HG03460 (cell line): ENCODE data around the gene PTPRN2.
"Not testable (repeated sequence)": the region's sequence is repeated elsewhere in the genome, so short reads cannot be mapped to it uniquely, and the experiment has no call there.

Experiments
- ATAC-seq: cut with Tn5 transposase; IDR thresholded peaks from one replicate; pipeline ENCODE4 v1.9.1; 2021; ENCODE audit not compliant: unreplicated experiment

Gene PTPRN2

GRCh38 chr7:158390460-158390859 lies 197.2 kb downstream of the PTPRN2 start:
- ATAC-seq, result no peak

GRCh38 chr7:158389514-158390425 lies 197.9 kb downstream of the PTPRN2 start:
- ATAC-seq, result no peak

DNA sequence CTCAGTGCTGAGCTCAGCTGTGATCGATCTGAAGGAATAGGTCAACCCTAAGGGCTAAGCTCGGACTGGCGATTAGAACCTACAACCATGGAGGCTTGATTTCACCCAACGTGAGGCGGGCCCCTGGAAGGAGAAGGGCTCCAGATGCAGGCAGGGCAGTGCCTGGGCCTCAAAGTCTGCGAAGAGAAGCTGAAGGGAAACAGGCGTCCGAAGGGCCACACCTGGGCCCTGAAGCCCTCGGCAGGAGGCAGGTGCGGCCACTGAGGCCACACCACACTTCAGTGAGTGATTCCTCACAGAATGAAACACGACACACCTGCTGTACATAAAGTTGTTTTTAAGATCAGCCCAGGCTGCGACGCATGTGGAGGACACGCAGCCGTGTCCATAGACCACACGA lies 198.7 kb downstream of the PTPRN2 start:
- no peak for ATAC-seq

- ATAC-seq, result no peak
Measured at GRCh38 chr7:158388072-158388471, 199.6 kb downstream of the PTPRN2 start.

DNA sequence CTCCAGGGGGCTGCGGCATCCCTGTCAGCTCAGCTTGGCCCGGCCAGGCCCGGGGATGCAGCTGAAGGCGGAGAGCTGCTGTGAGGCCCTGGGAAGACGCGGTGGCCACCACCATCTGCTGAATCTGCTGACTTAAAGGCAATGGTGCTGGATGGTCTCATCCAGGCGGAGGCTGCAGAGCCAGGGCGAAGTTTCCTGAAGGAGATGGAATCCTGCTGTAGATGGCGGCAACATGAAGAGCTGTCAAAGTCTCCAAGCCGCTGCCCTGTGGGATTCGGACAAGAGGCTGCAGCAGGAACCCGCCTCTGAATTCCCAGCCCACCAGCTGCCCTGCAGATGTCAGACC lies 200.1 kb downstream of the PTPRN2 start:
- ATAC-seq, result no peak

- no peak for ATAC-seq
Measured at GRCh38 chr7:158386866-158387545, 200.6 kb downstream of the PTPRN2 start.

- no peak for ATAC-seq
Measured at GRCh38 chr7:158386355-158386618, 201.3 kb downstream of the PTPRN2 start.

DNA sequence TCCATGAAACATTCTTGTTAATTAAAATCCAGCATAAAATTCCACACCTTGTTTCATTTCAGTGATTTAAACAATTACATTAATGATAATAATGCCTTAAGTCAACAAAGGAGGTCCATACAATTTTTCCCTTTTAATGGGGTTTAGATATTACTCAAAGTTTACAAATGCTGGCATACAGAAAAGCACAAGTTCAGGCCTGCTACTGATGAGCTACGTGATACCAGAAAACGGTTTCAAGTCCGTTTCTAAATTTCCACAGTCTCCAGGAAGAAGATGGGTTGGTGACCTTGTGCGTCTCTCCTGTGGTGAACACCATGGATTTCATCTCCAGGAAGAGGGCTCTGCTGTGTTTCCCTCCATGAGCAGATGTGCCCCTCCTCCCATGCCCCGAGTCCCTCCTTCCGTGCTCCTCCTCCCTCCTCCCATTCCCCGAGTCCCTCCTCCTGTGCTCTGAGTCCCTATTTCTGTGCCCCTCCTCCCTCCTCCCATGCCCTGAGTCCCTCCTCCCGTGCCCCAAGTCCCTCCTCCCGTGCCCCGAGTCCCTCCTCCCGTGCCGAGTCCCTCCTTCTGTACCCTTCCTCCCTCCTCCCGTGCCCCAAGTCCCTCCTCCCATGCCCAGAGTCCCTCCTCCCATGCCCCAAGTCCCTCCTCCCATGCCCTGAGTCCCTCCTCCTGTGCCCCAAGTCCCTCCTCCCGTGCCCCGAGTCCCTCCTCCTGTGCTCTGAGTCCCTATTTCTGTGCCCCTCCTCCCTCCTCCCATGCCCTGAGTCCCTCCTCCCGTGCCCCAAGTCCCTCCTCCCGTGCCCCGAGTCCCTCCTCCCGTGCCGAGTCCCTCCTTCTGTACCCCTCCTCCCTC lies 201.9 kb downstream of the PTPRN2 start:
- not testable (repeated sequence) for ATAC-seq

DNA sequence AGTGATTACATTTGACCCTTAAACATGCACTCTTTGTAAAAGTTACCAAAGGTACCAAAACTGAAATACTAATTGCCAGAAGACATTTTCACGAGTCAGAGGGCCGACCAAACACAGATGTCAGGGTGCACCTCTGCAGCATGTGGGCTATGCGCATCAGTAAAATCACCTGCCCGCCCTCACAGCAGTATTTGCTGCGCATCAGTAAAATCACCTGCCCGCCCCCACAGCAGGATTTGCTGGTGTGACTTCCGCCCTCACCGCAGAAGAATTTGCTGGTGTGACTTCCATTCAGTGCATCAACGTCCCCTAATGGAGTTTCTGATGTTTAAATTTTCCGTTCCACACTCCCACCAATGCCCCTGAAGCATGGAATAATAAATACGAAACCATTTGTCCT lies 202.9 kb downstream of the PTPRN2 start:
- no peak for ATAC-seq

DNA sequence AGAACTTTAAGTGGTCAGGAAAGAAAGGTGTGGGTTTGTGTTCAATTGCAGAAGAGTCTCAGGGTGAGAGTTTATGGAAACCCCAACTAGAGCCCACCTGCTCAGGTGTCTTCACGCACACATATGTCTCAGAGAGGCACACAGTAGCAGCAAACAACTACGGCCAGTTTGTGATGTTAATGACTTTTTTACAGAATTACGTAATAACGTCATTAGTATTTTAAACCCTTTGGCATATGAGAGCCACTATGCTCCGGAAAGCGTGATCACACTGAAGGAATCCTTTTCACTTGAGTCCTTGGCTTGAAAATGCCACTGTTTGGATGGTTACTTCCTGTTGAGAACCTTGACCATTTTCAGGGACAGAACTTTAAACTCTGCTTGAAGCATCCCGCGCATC lies 204.0 kb downstream of the PTPRN2 start:
- no peak for ATAC-seq

GRCh38 chr7:158382363-158383254 lies 205.0 kb downstream of the PTPRN2 start:
- no peak for ATAC-seq

GRCh38 chr7:158381956-158382355 lies 205.7 kb downstream of the PTPRN2 start:
- no peak for ATAC-seq

DNA sequence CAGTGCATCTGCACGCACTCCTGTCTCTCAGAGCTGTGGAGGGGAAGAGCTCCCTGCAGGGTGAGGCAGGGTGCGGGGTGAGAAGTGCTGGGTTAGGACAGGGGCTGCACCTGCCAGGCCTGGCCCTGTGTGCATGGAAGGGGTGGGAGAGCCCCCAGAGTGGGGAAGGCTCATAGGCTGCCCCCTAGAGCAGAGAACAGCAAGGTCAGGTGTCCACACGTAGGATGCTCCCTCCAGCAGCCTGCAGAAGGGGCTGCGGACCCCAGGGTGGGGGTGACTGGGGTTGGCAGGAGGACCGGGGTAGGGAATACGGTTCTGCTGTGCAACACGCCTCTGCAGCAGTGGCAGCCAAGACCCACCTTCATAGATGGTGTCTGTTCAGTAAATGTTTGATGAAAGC lies 208.6 kb downstream of the PTPRN2 start:
- ATAC-seq, result no peak

- no peak for ATAC-seq
Measured at GRCh38 chr7:158377800-158378623, 209.6 kb downstream of the PTPRN2 start.

DNA sequence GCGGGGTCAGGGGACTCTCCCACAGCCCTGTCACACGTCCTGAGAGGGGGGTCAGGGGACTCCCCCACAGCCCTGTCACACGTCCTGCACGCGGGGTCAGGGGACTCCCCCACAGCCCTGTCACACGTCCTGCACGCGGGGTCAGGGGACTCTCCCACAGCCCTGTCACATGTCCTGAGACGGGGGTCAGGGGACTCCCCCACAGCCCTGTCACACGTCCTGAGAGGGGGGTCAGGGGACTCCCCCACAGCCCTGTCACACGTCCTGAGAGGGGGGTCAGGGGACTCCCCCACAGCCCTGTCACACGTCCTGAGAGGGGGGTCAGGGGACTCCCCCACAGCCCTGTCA lies 210.8 kb downstream of the PTPRN2 start:
- ATAC-seq, result not testable (repeated sequence)

- not testable (repeated sequence) for ATAC-seq
Measured at GRCh38 chr7:158376146-158376838, 211.3 kb downstream of the PTPRN2 start.

DNA sequence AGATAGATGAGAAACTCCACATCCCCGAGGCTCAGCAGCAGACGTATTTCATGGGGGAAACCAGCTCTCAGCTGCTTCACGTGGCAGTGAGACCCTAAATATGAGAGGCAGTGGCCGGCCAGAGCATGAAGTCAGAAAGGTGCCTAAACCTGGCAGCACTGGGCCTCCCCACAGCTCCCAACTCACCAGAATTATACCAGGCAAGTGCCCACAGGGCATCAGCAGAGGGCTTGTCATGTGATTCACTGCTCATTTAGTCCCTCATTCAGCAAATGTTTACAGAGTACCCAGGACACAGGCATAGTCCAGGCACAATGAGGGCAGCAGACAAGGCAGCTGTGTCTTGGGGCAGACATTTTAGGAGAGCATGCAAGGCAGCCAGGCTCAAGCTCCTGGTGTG lies 212.6 kb downstream of the PTPRN2 start:
- ATAC-seq, result no peak

GRCh38 chr7:158374586-158374985 lies 213.0 kb downstream of the PTPRN2 start:
- no peak for ATAC-seq

DNA sequence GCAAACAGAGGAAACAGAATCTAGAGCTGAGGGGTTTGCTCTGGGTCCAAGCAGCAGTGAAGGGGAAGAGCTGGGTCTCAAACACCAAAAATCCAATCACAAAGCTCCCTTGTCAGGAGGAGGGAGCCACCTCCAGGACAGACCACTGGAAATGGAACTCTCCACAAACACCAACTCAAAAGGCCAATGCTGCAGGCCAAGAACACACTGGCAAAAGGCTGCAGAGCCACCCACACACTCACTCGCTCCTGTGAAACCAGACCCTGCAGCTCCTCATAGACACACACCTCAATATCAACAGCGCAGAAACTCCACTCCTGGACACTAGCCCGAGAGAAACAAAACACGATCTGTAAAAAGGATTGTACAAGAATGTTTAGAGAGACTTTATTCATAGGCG lies 213.5 kb downstream of the PTPRN2 start:
- no peak for ATAC-seq
